ENCODE results near the gene LRRC61. TPM values are rescaled to one million over a fixed set of nuclear protein-coding genes. Genes with fewer than 3 reads are reported as not detected.

The LRRC61 gene
- total RNA-seq, 2 experiments from 2014 or later = 3.1 to 5.0 TPM

GRCh38 chr7:150326657-150327268 is 3.6 kb downstream of the LRRC61 start:
- H3K4me3 ChIP-seq (ENCODE audit: low read length) = no peak overlapping the region
- Mint-ChIP-seq H3K4me3 (no peak overlapping the region), H3K4me1 (ENCODE audit: low read depth) (peaks cover 41% of the 10 kb centered on the region), H3K36me3 (ENCODE audit: low read depth) (peaks cover 69% of the 10 kb centered on the region), H3K9me3 (no peaks in the 10 kb centered on the region), H3K27me3 (no peaks in the 10 kb centered on the region), H3K27ac (peak overlapping the region; percentile 51)
- intact Hi-C loops (cut with DNase I, micrococcal nuclease) = no loop called here
- ATAC-seq (ENCODE audit: poor library complexity) = no peak
- peaks cover 34% of the 10 kb centered on the region for H3K4me1 ChIP-seq (ENCODE audit: insufficient read depth, low read length)
- ChIA-PET POLR2A (no interaction called here), CTCF (no interaction called here)
- peaks cover 43% of the 10 kb centered on the region for H3K36me3 ChIP-seq (ENCODE audit: insufficient read depth, low read length)
- DNase-seq = no peak
- no peak overlapping the region for H3K27ac ChIP-seq (ENCODE audit: low read depth in 1 of 2, low read length in 2 of 2)
- H3K27me3 ChIP-seq (ENCODE audit: control insufficient read depth in 1 of 2, insufficient read depth in 2 of 2, low read length in 2 of 2) = no peaks in the 10 kb centered on the region
- TF ChIP-seq, protein P1, sequence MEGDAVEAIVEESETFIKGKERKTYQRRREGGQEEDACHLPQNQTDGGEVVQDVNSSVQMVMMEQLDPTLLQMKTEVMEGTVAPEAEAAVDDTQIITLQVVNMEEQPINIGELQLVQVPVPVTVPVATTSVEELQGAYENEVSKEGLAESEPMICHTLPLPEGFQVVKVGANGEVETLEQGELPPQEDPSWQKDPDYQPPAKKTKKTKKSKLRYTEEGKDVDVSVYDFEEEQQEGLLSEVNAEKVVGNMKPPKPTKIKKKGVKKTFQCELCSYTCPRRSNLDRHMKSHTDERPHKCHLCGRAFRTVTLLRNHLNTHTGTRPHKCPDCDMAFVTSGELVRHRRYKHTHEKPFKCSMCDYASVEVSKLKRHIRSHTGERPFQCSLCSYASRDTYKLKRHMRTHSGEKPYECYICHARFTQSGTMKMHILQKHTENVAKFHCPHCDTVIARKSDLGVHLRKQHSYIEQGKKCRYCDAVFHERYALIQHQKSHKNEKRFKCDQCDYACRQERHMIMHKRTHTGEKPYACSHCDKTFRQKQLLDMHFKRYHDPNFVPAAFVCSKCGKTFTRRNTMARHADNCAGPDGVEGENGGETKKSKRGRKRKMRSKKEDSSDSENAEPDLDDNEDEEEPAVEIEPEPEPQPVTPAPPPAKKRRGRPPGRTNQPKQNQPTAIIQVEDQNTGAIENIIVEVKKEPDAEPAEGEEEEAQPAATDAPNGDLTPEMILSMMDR (IDR thresholded peaks at IDR 0.05) = no peak
- H3K9me3 ChIP-seq (ENCODE audit: control insufficient read depth in 1 of 2, insufficient read depth in 1 of 2, low read length in 2 of 2) = no peaks in the 10 kb centered on the region

DNA sequence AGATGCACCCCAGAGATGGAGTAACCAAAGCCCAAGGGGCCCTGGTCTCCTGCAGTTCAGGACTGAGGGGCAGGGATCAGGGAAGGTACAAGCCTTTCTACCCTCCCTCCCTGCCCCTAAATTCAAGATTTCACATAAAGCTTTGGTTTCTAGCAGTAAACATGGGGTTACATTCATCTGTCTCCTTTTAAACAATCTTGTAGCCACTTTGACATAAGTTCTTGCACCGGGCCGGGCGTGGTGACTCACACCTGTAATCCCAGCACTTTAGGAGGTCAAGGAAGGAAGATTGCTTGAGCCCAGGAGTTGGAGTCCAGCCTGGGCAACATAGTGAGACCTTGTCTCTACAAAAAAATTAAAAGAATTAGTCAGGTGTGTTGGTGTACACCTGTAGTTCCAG is 4.2 kb downstream of the LRRC61 start:
- Mint-ChIP-seq H3K36me3 (ENCODE audit: low read depth) (peaks cover 69% of the 10 kb centered on the region), H3K9me3 (no peaks in the 10 kb centered on the region), H3K27ac (peak overlapping the region; percentile 51), H3K4me1 (ENCODE audit: low read depth) (peaks cover 36% of the 10 kb centered on the region), H3K4me3 (no peak overlapping the region), H3K27me3 (no peaks in the 10 kb centered on the region)
- ATAC-seq (ENCODE audit: poor library complexity) (no peak), DNase-seq (no peak)
- ChIA-PET CTCF (no interaction called here), POLR2A (no interaction called here)
- no peak overlapping the region for H3K4me3 ChIP-seq (ENCODE audit: low read length)
- H3K36me3 ChIP-seq (ENCODE audit: insufficient read depth, low read length) = peaks cover 43% of the 10 kb centered on the region
- TF ChIP-seq, protein P1 (IDR thresholded peaks at IDR 0.05) = no peak
- H3K9me3 ChIP-seq (ENCODE audit: control insufficient read depth in 1 of 2, insufficient read depth in 1 of 2, low read length in 2 of 2) = no peaks in the 10 kb centered on the region
- intact Hi-C loops (cut with DNase I, micrococcal nuclease) = no loop called here
- no peaks in the 10 kb centered on the region for H3K27me3 ChIP-seq (ENCODE audit: control insufficient read depth in 1 of 2, insufficient read depth in 2 of 2, low read length in 2 of 2)
- H3K4me1 ChIP-seq (ENCODE audit: insufficient read depth, low read length) = peaks cover 28% of the 10 kb centered on the region
- H3K27ac ChIP-seq (ENCODE audit: low read depth in 1 of 2, low read length in 2 of 2) = no peak overlapping the region

DNA sequence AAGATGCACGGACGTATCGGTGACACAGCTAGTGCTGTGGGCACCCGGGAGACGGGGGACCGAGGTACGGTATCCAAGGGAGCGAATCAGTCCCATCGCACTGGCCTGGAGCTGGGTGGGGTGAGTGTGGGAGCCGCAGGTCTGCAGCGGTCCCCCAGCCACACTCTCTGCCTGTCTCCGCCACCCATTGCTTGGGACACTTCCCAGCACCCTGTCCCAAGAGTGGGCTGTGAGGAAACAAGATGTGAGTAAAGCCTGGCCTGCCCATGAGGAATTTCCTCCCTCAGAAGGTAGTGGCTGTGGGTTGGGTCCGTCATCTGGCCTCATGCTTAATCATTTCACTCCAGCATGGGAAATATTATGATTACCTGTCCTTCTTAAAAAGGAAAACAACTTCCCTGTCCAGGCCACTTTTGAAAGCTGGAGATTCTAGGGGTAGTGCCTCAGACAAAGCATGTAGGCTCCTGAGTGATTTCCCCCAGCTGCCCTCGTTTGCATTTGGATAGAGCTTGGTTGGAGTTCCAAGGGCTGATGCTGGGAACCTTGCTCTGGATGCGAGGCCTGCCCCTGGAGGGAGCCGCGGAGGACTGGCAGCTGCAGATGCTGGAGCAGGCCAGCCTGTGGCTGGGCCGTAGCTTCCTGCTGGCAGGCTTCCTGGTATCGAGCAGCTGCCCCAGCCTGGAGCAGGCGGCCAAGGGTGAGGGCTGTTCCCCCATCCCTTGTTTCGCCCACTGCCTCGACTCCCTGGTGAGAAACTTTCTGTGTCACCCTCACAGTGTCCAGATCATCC is 6.4 kb downstream of the LRRC61 start:
- no peaks in the 10 kb centered on the region for H3K27me3 ChIP-seq (ENCODE audit: control insufficient read depth in 1 of 2, insufficient read depth in 2 of 2, low read length in 2 of 2)
- Mint-ChIP-seq H3K9me3 (no peaks in the 10 kb centered on the region), H3K36me3 (ENCODE audit: low read depth) (peaks cover 52% of the 10 kb centered on the region), H3K27me3 (no peaks in the 10 kb centered on the region), H3K4me3 (no peak overlapping the region), H3K27ac (no peak overlapping the region), H3K4me1 (ENCODE audit: low read depth) (peaks cover 20% of the 10 kb centered on the region)
- ChIA-PET POLR2A (no interaction called here), CTCF (no interaction called here)
- H3K9me3 ChIP-seq (ENCODE audit: control insufficient read depth in 1 of 2, insufficient read depth in 1 of 2, low read length in 2 of 2) = no peaks in the 10 kb centered on the region
- no peak overlapping the region for H3K4me3 ChIP-seq (ENCODE audit: low read length)
- H3K36me3 ChIP-seq (ENCODE audit: insufficient read depth, low read length) = peaks cover 43% of the 10 kb centered on the region
- TF ChIP-seq, protein P1 (IDR thresholded peaks at IDR 0.05) = no peak
- DNase-seq = no peak
- peaks cover 11% of the 10 kb centered on the region for H3K4me1 ChIP-seq (ENCODE audit: insufficient read depth, low read length)
- H3K27ac ChIP-seq (ENCODE audit: low read depth in 1 of 2, low read length in 2 of 2) = no peak overlapping the region
- ATAC-seq (ENCODE audit: poor library complexity) = no peak
- intact Hi-C loops (cut with DNase I, micrococcal nuclease) = no loop called here
